HG03060 (cell line): Measurements from ENCODE around the gene RBM4.
A peak's percentile ranks its signal among the peaks of the same experiment; 100 is the strongest.
"Not testable (repeated sequence)": the region's sequence is repeated elsewhere in the genome, so short reads cannot be mapped to it uniquely, and the experiment has no call there.

Experiments used
- ATAC-seq: cut with Tn5 transposase; IDR thresholded peaks from one replicate; pipeline ENCODE4 v1.9.1; 2021; ENCODE audit warnings: low read depth, moderate number of reproducible peaks; ENCODE audit not compliant: unreplicated experiment

Gene RBM4

DNA sequence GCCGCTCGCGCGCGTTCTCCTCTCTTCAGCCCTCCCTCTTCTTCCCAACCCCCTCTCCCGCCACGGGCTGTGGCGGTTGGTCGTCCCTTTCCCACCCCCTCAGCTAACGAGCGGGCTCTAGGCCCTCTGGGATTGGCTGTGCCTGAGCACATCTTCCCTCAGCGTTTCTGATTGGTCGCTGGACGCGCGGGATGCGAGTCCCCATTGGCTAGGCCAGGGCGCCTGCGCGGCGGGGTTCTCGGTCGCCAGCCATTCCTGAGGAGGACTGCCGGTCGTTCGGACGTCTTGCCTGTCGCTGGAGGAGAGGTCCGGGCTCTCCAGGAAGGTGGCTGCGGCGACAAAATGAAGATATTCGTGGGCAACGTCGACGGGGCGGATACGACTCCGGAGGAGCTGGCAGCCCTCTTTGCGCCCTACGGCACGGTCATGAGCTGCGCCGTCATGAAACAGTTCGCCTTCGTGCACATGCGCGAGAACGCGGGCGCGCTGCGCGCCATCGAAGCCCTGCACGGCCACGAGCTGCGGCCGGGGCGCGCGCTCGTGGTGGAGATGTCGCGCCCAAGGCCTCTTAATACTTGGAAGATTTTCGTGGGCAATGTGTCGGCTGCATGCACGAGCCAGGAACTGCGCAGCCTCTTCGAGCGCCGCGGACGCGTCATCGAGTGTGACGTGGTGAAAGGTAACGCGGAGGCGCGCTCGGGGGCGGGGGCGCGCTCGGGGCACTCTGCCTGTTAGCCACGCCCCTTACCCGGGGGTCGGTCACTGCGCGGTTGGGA is 21.9 kb upstream of the RBM4 start, which contains the start of gene RBM14:
RBM14 (plus strand) TSS at position 252 of the 776 bp plus-strand sequence; CDS start at position 343, 91 bp downstream.
- peak; percentile 82 for ATAC-seq

- no peak for ATAC-seq
Observed at GRCh38 chr11:66617155-66617834, 21.2 kb upstream of the RBM4 start.

DNA sequence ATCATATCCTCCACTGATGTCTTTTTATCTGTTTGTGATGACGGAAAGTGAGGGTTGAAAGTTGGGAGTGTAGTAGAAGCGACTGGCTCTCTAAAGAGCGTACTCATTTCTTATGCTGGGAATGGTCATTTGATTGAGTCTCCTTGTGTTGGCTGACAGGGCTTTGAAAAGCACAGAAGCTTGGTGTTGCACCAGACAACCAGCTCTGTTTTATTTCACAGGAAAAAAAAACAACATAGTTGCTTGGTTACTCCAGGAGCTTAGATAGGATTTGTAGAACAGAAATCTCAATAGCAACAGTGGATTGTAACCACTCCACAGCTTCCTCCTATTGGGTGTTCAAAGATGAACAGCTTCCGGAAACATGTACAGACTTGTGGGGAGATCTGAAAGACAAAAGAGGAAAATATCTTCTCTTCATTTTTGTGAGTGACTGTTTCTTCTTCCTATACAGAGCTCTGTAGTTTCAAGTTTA is 19.4 kb upstream of the RBM4 start:
- ATAC-seq = no peak

- ATAC-seq = no peak
Observed at GRCh38 chr11:66624450-66624849, 14.1 kb upstream of the RBM4 start.

- ATAC-seq = no peak
Observed at GRCh38 chr11:66625041-66625751, 13.3 kb upstream of the RBM4 start.

- ATAC-seq = no peak
Observed at GRCh38 chr11:66625752-66626149, 12.8 kb upstream of the RBM4 start.

DNA sequence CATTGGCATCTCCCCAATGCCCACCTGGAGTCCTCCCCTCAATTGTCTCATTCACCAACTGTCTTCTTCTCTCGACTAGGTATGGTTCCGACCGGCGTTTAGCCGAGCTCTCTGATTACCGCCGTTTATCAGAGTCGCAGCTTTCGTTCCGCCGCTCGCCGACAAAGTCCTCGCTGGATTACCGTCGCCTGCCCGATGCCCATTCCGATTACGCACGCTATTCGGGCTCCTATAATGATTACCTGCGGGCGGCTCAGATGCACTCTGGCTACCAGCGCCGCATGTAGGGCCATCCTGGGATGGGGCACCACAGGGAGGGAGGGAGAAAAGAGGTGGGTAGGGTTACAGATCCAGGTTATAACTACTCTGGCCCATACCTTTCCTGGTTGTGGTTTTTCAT is 12.1 kb upstream of the RBM4 start:
- ATAC-seq = no peak

DNA sequence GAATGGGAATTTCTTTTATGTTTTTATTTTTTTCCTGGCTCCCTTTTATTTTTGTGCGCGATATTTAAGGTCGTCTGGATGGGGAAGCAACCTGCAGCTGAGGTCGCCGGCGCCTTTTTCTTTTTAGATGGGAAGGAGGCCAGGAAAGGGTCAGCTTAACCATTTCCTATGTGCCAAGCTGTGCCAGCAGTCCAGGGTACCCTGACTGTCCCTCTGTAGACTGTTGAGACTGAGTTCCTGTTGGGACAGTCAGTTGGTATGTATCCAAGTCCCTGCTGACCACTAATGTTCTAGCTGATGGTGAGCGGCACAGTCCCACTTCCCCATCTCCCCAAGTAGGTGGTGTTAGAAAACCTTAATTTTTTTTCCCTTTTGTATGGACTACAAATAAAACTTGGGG is 11.6 kb upstream of the RBM4 start:
- no peak for ATAC-seq

DNA sequence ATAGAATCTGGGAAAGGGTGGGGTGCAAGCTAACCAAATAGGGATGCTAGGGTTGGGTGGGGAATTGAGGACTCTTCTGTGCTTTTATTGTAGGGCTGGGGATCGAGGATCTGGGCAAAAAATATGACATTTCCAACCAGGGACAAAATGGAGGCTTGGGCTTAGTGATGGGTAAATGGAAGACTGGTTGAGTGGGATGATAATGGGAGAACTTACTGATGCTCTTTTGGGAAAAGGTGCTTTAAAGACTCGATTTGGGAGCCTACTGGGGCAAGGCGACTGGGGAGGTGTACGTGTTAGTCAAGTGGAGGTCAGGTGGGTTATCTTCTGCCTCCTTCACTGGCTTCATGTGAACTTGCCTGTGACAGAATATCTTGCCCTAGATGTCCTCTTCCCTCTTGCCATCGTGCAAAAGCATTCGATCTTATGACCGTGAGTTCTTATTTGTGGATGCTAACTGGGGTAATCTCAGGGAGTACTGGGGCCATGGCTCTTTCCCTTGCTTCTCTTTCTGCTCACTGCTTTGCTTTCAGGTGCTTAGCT is 10.4 kb upstream of the RBM4 start:
- no peak for ATAC-seq

DNA sequence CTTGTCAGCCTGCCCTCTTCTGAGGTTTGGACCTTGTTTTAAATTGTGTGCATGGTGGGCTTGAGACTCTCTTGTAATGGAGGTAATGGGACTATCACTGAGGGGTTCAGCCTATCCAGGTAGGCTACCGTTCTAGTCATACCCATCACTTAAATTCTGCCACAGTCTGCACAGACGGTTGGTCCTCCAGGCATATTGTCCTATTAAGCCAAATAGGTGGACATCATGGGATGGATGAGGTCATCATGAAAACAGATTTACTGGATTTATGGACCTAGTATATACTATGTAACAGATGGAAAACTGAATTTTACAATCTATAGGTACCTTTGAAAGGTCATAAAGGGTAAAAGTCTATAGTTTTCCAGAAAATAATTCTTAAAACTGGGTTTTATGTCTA is 9.1 kb upstream of the RBM4 start:
- ATAC-seq = no peak

GRCh38 chr11:66631883-66632282 is 6.6 kb upstream of the RBM4 start:
- no peak for ATAC-seq

GRCh38 chr11:66632952-66633351 is 5.6 kb upstream of the RBM4 start:
- ATAC-seq = no peak

DNA sequence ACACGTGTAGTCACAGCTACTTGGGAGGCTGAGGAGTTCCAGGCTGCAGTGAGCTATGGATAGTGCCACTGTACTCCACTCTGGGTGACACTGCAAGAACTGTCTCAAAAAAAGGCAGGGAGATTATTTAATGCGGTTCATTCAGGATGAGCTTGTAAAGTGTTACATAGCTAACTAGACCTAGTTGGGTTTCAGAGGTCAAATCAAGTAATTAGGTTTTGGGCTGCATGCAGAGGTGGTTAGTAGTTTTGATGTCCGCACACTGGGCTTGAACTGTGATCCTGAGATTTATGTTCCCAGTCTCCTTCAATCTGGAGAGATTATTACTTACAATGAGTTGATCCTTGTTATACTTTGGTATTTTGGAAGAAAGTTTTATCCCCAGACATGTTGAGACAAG is 2.1 kb upstream of the RBM4 start:
- ATAC-seq = no peak

DNA sequence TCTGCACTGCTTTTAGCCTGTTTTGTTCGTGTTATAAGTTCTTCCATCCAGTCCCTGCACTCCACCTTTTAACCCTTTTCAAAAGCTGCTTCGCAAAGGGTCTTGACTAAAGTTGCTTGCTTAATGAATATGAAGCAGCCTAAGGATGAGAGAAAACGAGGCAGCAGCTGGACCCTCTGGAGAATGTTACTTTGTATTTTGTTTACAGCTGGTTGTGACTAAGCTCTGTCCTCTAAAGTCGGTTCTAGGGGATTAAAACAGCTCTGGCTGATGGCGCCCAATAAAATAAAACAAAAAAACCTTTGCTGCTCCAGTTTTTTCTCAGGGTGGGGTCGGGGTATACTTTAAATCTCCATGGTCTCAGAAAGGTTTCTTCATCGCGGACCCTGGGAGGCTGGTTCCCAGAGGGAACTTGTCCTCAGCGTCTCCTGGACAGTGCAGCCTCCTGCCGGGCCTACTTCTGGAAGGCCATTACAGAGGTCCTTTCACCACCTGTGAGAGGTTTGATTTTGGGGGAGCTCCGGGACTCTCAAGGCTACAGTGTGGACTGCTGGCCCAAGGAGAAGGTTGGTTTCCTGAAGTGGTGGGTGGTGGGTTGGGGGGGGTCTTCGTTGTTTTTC is 836 bp upstream of the RBM4 start:
- ATAC-seq = no peak

DNA sequence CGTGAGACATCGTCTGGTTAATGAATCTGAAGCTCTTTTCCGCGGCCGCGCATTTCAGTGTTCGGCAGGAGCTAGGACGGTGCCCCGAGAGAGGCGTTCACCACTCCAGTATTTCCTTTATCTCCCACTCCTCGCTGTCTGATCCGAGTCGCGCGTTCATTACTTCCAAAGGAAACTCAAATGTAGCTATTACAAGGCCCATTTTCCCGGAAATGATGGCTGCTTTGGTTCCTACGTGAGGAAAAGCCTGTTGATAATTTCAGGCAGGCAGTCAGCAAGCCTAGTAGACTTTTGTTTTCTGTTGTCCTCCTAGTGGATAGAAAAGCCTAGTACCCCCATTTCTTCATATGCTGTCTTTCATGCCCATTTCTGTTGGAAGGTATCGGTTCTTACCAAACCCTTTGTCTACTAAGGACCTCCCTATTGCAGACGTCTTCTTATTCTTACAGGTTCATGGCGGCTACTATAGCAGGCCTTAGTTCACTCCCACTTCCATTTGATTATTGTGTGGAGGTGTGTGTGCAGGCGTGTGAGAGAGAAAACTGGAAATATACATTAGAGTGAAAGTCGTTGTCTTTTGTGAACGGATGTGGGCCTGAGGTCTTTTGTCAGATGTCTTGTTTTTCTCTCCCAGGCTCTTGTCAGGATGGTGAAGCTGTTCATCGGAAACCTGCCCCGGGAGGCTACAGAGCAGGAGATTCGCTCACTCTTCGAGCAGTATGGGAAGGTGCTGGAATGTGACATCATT is 737 bp downstream of the RBM4 start:
- ATAC-seq = no peak

DNA sequence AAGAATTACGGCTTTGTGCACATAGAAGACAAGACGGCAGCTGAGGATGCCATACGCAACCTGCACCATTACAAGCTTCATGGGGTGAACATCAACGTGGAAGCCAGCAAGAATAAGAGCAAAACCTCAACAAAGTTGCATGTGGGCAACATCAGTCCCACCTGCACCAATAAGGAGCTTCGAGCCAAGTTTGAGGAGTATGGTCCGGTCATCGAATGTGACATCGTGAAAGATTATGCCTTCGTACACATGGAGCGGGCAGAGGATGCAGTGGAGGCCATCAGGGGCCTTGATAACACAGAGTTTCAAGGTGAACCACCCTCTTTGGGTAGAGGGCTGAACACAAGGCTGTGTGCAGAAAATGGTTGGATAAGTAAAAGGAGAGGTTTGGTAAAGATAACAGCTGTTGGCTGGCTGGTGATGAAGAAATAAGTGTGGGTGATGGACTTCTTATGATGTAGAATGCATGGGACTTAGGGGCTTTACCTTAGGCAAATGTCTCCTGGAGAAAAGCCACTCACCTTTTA is 1.4 kb downstream of the RBM4 start:
- ATAC-seq = not testable (repeated sequence)

GRCh38 chr11:66641834-66642233 is 3.3 kb downstream of the RBM4 start:
- ATAC-seq = no peak

- ATAC-seq = no peak
Observed at GRCh38 chr11:66643745-66644437, 5.4 kb downstream of the RBM4 start.

DNA sequence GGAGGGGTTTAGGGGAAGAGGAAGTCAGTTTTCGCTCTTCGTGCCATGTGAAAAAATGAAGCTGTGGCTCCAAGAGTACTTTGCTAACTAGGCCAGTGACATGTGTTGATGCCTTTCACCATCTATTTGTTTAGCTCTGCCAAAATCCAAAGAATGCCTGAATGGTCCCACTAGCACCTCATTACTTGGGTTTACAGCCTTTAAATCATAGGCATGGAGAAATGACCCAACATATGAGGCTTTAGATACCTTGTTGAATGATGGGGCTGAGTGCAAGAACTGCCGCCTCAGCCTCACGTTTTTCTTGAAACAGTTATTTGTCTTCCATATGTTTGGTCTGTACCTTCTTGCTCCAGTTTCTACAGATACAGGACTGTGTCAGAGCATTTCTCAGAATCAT is 8.3 kb downstream of the RBM4 start:
- no peak for ATAC-seq
